Transverse colon (tissue), 4 donors: ENCODE results near the gene FST.

Experiments used
- CTCF ChIP-seq, 5 experiments: fragments of 200-600 bp in 3 of 5; fragments of 450-650 bp in 2 of 5; sonication (generic) in 3 of 5; IDR thresholded peaks; 1 replicate in 2 of 5; 2 replicates in 3 of 5; pipeline ENCODE4 v1.5.1; 2016 to 2017; ENCODE audit warnings: antibody characterized with exemption in 5 of 5, inconsistent platforms in 3 of 5, mild to moderate bottlenecking in 2 of 5, moderate library complexity in 1 of 5
- EP300 ChIP-seq: sonication (generic); formaldehyde crosslinking; IDR thresholded peaks from one replicate; pipeline ENCODE4 v1.6.1; 2017; ENCODE audit warnings: antibody characterized with exemption, low read depth
- POLR2A ChIP-seq: fragments of 450-650 bp; IDR thresholded peaks from one replicate; pipeline ENCODE4 v1.6.1; 2016; ENCODE audit warnings: antibody characterized with exemption, mild to moderate bottlenecking, moderate library complexity
- POLR2AphosphoS5 ChIP-seq, 3 donors: sonication (generic); formaldehyde crosslinking; IDR thresholded peaks; one replicate each; pipeline ENCODE4 v1.6.1; 2016; ENCODE audit warnings: antibody characterized with exemption in 3 of 3

GRCh38 chr5:53456366-53456765 is 24.1 kb upstream of the FST start:
- no peak for TF ChIP-seq CTCF (IDR thresholded peaks at IDR 0.05)
- TF ChIP-seq POLR2AphosphoS5 (IDR thresholded peaks at IDR 0.05) = no peak
- no peak for TF ChIP-seq POLR2A
- no peak for TF ChIP-seq EP300
